Fibroblast of skin of right biceps (primary cell): ENCODE results near the gene ROBO1.

Experiments used
- DNase-seq: peaks from one replicate; pipeline ENCODE4 v3.0.0-alpha.2; 2013

The ROBO1 gene

DNA sequence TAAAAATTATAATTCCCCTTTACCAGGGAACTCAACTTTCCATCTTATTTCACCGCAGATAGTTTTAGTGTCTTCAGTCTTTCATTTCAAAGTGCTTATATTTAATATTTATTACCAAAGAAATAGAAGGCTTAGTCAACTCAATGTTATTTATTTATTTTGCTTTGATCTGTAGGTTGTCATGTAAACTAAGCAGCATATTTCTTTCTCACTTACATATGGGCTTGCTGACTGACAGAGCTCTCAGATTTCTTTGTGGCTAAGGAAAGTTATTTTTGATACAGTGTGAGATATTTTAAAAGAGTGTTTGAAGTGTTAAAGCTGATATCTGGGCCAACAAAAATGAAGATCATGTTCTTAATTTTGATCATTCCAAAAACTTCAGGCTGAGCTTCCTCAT, 331.4 kb downstream of the ROBO1 start:
- no peak for DNase-seq

- DNase-seq: no peak
Observed at GRCh38 chr3:79427081-79427480, 340.7 kb downstream of the ROBO1 start.

- no peak for DNase-seq
Observed at GRCh38 chr3:79424811-79425210, 343.0 kb downstream of the ROBO1 start.

- DNase-seq: no peak
Observed at GRCh38 chr3:79423417-79423816, 344.4 kb downstream of the ROBO1 start.

DNA sequence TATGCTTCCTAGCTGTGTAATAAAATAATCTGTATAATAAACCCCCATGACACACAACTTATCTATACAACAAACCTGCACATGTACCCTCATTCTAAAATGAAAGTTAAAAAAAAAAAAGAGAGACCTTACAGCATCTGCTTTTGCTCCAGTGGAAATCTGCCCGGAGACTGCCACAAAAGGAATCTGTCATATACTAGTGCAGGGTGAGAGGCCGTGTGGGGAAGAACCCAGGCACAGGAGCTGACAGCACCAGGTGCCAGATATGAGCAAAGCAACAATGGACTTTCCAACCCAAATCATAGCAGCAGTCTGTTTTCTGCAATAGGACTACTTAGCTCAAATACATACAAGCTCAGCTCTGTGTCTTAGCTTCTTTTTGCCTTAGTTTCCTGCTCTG, 346.5 kb downstream of the ROBO1 start:
- DNase-seq: no peak

- DNase-seq: no peak
Observed at GRCh38 chr3:79418855-79419621, 348.8 kb downstream of the ROBO1 start.

- DNase-seq: peak; percentile 33
Observed at GRCh38 chr3:79415356-79415755, 352.4 kb downstream of the ROBO1 start.

GRCh38 chr3:79414806-79415205, 353.0 kb downstream of the ROBO1 start:
- DNase-seq: peak; percentile 61

DNA sequence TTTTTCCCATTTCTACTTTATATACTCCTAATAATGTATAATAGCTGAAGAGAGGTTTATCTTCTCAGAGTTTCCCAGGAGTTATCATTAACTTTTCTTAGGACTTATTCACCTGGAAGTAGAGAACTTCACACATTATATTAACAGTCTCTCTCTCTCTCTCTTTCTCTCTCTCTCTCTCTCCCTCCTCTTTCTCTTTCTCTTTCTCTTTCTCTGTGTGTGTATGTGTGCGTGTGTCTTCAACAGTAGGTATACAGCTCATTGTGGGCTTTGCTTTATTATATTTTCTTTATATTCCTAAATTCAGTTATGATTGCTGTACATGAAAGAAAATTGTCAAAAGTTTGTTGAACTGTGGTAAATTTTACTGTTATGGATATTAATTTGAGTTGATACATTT, 353.8 kb downstream of the ROBO1 start:
- DNase-seq: no peak

- no peak for DNase-seq
Observed at GRCh38 chr3:79412537-79412936, 355.3 kb downstream of the ROBO1 start.

DNA sequence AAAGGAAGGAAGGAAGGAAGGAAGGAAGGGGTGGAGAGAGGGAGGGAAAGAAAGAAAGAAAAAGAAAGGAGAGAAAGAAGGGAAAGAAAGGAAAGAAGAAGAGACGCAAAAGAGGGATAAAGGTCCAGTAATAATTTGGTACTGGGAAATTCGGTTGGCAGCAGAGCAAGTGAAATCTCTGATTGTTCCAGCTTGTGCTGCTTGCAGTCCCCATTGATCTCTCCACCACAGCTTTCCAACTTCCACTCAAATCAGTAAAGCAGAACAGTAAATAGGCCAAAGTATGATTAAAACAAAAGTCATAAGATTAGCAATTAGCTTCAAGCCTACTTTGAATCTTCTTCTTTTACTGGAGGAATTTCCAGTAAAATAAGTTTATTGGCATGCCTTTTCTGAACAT, 357.2 kb downstream of the ROBO1 start:
- no peak for DNase-seq

DNA sequence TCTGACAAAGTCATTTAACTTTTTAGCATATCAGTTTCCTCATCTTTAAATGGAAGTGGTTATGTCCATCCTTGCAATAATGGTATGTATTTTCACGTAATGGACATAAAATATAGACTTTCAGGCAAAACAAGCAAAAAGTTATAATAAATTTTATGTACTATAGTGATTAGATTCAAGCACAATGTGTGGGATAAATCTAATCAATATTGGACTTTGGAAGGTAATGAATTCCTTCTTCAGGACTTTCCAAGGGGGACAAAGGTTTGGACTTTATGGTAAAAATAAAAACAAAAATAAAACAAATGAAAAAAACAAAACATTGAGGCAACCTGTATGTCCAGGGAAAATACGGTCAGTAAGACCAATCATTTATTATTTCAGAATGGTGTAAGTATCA, 357.7 kb downstream of the ROBO1 start:
- no peak for DNase-seq

DNA sequence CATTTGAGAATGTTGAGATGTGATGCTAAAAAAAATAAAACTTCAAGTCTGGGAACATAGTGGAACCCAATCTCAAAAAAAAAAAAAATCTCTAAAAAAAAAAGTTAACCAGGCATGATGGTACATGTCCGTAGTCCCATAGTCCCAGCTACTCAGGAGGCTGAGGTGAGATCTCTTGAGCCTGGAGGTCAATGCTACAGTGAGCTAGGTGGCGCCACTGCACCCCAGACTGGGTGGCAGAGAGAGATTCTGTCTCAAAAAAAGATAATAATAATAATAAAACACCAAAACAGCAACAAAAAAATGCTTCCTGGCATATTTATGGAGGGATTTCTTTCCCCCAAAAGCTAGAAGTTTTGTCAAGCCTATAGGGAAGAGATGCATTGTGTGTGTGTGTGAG, 361.6 kb downstream of the ROBO1 start:
- DNase-seq: no peak

GRCh38 chr3:79405183-79405582, 362.6 kb downstream of the ROBO1 start:
- no peak for DNase-seq

DNA sequence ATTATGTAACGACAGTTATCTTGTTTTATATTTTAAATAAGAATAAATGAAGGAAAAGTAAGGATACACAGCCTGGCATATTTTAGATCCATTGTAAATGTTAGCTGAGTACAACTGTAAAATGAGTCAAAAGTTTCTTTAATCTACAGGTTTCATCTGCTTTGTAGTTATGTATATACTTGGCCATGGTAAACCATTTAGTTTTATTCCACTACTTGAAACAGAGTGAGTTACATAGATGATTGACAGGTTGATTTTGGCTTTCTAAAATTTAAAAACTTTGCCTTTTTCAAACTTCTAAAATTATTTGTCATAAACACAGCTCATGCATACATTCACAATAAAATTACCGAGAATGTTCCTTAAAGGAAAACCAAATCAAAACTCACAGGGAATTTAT, 371.2 kb downstream of the ROBO1 start:
- no peak for DNase-seq

GRCh38 chr3:79392479-79392878, 375.3 kb downstream of the ROBO1 start:
- DNase-seq: no peak

GRCh38 chr3:79390352-79390751, 377.4 kb downstream of the ROBO1 start:
- no peak for DNase-seq

- DNase-seq: no peak
Observed at GRCh38 chr3:79385211-79385610, 382.6 kb downstream of the ROBO1 start.

- peak; percentile 58 for DNase-seq
Observed at GRCh38 chr3:79383402-79384012, 384.3 kb downstream of the ROBO1 start.

GRCh38 chr3:79380581-79380980, 387.2 kb downstream of the ROBO1 start:
- DNase-seq: peak; percentile 14

DNA sequence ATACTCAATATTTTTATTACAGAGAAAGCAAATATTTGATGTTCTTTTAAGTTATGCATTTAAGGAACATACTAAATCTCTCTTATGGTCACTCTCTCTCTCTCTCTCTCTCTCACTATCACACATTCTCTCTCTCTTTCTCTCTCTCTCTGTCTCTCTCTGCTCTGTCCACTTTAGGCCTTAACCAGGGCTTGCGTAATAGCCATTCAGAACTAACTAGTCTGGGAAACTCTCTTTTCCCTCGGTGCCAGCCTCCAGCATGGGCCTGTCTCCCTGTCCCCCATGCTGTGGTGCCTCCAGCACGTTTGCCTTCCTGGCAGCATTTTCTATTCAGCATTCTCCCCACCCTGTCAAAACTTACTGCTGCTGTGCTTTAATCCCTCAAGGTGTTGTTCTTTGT, 389.7 kb downstream of the ROBO1 start:
- DNase-seq: no peak

DNA sequence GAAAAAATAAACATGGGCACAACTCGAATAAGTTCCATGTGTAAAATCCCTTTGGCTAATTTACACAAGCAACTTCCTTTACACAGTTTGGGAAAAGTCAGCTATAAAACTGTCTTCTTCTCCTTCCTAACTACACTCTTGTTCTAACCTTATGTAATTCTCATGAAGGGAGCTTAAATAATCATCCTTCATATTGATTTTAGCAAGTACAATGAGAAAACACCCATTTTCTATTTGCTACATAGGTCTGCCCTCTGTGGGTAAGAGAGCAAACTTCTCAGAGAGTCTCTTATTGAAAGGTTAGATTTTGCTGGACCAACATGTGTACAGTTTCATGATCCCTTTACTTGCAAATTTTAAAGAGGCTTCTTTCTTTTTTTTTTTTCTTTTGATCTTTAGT, 398.5 kb downstream of the ROBO1 start:
- DNase-seq: no peak

DNA sequence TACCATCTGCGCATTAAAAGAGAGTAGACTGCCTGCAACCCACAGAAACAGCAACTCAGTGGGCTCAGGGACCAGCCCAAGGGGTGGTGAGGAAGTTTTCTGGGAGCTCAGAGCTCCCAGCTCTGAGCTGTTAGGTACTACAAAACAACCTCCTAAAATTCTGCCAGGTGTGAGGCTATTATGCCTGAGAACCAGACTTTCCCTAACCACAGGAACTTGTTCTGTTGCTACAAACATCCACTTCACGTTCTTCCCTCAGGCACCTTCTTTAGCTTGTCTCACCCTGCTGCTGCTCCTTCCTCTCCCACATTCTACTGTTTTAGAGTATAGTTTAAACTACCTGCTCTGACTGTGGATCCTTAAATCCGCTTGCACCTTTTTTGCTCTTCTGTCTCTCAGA, 399.4 kb downstream of the ROBO1 start:
- no peak for DNase-seq

DNA sequence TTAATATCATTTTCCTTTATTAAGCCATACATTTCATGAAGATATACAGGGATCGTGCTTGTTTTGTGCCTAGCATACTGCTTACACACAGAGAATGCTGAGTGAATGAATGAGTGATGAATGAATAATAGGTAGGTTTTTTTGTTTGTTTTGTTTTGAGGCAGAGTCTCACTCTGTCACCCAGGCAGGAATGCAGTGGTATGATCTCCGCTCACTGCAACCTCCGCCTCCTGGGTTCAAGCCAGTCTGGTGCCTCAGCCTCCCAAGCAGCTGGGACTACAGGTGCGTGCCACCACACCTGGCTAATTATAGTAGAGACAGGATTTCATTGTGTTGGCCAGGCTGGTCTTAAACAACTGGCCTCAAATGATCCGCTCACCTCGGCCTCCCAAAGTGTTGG, 400.0 kb downstream of the ROBO1 start:
- no peak for DNase-seq

DNA sequence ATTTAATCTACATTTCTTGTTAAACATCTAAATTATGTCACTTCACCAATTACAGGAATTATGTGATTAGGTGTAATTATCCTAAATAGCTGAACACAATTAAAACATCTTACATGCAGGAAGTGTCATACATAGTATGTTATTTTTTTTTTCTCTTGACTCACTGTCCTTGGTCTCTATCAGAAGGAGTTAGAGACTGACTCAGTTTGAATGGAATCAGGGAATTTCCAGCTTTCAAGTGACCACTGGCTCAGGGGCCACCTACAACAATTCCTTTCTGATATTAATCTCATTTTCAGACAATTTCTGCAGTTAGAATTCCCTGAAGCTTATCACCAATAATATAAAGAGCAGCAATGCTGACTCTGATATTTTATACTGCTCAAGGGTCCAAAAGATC, 400.7 kb downstream of the ROBO1 start:
- peak; percentile 65 for DNase-seq
